B cell (primary cell): Measurements from ENCODE around the gene SEMA3B.
"Not testable (repeated sequence)": the region's sequence is repeated elsewhere in the genome, so short reads cannot be mapped to it uniquely, and the experiment has no call there.

ENCODE experiments used
- CTCF ChIP-seq: fragments of 200-600 bp; IDR thresholded peaks from one replicate; pipeline ENCODE4 v1.8.0; 2022; ENCODE audit warnings: antibody characterized with exemption, mild to moderate bottlenecking
- EZH2 ChIP-seq: IDR thresholded peaks from 2 replicates; pipeline ENCODE4 v1.6.1; 2012; ENCODE audit warnings: borderline replicate concordance, low read depth, mild to moderate bottlenecking, moderate library complexity, low read length; ENCODE audit not compliant: insufficient read depth, poor library complexity, severe bottlenecking

GRCh38 chr3:50272538-50272910 lies 3.6 kb downstream of the SEMA3B start:
- not testable (repeated sequence) for TF ChIP-seq CTCF, EZH2
